22Rv1 (cell line): Measurements from ENCODE around the gene GFRA1.

Source experiments
- ZFX ChIP-seq: fragments of 450-650 bp; IDR thresholded peaks from 2 replicates; pipeline ENCODE4 v1.6.1; 2017; ENCODE audit warnings: antibody characterized with exemption, borderline replicate concordance
- TF ChIP-seq, protein P1 (sequence below): fragments of 450-650 bp; IDR thresholded peaks from 2 replicates; pipeline ENCODE4 v1.5.1; 2017; ENCODE audit warnings: mild to moderate bottlenecking

DNA sequence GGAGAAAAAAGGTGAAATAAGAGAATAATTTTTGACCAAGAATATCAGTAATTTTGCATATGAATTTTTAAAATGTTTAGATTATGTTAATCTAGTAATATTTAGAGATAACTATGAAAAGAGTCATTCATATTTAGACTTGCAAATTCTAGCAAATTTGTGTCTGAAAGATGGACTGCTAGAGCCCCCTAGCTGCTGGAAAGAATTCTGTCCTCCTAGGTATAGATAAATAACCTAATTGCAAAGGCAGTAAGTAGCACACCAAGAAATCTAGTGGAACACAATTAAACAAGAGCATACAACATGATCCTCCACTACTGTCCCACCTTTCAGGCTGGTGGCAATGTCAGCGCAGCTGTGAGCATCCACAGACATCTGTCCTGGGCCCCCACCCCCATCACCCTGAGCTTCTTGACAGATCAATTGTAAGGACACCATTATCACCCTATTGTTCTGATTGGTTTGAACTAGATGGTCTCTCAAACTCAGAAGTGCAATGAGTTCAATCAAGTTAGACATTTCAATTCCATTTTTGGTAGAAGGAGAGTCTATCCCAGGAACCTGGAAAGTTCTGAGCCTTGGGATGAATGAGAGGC is 15.0 kb upstream of the GFRA1 start:
- TF ChIP-seq, protein P1, sequence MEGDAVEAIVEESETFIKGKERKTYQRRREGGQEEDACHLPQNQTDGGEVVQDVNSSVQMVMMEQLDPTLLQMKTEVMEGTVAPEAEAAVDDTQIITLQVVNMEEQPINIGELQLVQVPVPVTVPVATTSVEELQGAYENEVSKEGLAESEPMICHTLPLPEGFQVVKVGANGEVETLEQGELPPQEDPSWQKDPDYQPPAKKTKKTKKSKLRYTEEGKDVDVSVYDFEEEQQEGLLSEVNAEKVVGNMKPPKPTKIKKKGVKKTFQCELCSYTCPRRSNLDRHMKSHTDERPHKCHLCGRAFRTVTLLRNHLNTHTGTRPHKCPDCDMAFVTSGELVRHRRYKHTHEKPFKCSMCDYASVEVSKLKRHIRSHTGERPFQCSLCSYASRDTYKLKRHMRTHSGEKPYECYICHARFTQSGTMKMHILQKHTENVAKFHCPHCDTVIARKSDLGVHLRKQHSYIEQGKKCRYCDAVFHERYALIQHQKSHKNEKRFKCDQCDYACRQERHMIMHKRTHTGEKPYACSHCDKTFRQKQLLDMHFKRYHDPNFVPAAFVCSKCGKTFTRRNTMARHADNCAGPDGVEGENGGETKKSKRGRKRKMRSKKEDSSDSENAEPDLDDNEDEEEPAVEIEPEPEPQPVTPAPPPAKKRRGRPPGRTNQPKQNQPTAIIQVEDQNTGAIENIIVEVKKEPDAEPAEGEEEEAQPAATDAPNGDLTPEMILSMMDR = peak; percentile 81
- no peak for TF ChIP-seq ZFX
